Chondrocyte (in vitro differentiated cells): ENCODE data around the gene AMIGO2. TPM values are rescaled to one million over a fixed set of nuclear protein-coding genes. Genes with fewer than 3 reads are reported as not detected.
A peak's percentile ranks its signal among the peaks of the same experiment; 100 is the strongest.

ENCODE experiments used
- DNase-seq: peaks from one replicate; pipeline ENCODE4 v3.0.0; 2021; ENCODE audit warnings: mixed read lengths, low spot score
- H3K27ac Mint-ChIP-seq: one replicate; pipeline ENCODE4 v1.8.0; 2021; ENCODE audit warnings: mild to moderate bottlenecking, moderate library complexity, mixed read lengths; ENCODE audit not compliant: unreplicated experiment
- H3K27me3 Mint-ChIP-seq: 2 replicates; pipeline ENCODE4 v1.8.0; 2021; ENCODE audit warnings: low read depth, mixed read lengths
- H3K36me3 Mint-ChIP-seq: 2 replicates; pipeline ENCODE4 v1.8.0; 2021; ENCODE audit warnings: low read depth, mixed read lengths
- H3K4me1 Mint-ChIP-seq: 2 replicates; pipeline ENCODE4 v1.8.0; 2021; ENCODE audit warnings: low read depth, mild to moderate bottlenecking, mixed read lengths
- H3K4me3 Mint-ChIP-seq: one replicate; pipeline ENCODE4 v1.8.0; 2021; ENCODE audit warnings: mild to moderate bottlenecking, moderate library complexity, mixed read lengths; ENCODE audit not compliant: unreplicated experiment
- H3K9me3 Mint-ChIP-seq: 2 replicates; pipeline ENCODE4 v1.8.0; 2021; ENCODE audit warnings: low read depth, mixed read lengths
- total RNA-seq: library from RNA; stranded (reverse); gene quantifications from 3 replicates; pipeline ENCODE4 v1.2.1, GENCODE V29; 2021
- TF ChIP-seq, protein P1 (sequence below): fragments of 200-600 bp; sonication (generic); IDR thresholded peaks from 2 replicates; pipeline ENCODE4 v1.5.0; 2021; ENCODE audit warnings: antibody characterized with exemption, mild to moderate bottlenecking, moderate library complexity

AMIGO2 gene
- total RNA-seq, 1 donor from 2014 or later: 153 TPM

DNA sequence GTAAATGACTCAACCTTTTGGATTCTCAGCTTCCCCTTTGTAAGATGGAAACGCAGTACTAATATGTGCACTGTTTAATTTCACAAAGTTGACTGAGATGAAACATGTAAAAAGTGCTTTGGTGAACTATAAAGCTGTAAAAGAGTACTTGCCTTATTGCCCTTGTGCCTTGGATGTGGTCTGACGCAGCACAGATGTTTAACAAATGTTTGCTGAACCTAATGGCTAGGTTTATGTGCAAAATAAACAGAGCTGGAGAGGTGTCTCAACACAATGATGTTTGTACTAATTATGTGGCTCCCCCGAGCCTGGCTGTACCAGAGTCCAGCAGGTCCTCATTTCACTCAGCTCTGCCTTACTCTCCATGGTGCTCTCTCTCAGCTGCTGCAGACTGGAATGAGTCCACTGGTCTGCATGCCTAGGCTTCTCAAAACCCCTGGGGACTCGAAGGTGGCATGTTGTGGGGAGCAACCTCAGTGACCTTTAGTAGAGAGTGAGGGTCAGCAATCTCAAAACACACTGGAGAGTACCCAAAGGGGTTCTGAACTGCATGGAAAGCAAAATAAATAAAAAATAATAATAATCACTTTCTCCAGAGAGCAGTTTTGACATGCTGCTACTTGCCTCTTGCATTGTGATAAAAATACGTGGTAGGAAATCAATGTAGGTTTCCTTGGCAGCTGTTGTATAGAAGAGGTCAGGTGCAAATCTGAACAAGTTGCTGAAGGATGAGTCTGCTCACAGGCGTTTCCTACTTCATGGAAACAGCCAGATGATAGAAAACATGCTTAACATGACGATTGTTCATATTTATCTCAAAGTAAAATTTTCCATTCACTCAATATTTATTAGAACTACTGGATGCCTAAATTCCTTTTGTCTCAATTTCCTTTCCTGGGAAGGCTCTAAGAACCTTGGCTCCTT, 8.5 kb upstream of the AMIGO2 start:
- peaks cover 7% of the 10 kb centered on the region for H3K9me3 Mint-ChIP-seq
- H3K27ac Mint-ChIP-seq: peak overlapping the region; percentile 80
- peaks cover 71% of the 10 kb centered on the region for H3K4me1 Mint-ChIP-seq
- no peaks in the 10 kb centered on the region for H3K36me3 Mint-ChIP-seq
- no peak for DNase-seq
- no peaks in the 10 kb centered on the region for H3K27me3 Mint-ChIP-seq
- no peak overlapping the region for H3K4me3 Mint-ChIP-seq
- TF ChIP-seq, protein P1, sequence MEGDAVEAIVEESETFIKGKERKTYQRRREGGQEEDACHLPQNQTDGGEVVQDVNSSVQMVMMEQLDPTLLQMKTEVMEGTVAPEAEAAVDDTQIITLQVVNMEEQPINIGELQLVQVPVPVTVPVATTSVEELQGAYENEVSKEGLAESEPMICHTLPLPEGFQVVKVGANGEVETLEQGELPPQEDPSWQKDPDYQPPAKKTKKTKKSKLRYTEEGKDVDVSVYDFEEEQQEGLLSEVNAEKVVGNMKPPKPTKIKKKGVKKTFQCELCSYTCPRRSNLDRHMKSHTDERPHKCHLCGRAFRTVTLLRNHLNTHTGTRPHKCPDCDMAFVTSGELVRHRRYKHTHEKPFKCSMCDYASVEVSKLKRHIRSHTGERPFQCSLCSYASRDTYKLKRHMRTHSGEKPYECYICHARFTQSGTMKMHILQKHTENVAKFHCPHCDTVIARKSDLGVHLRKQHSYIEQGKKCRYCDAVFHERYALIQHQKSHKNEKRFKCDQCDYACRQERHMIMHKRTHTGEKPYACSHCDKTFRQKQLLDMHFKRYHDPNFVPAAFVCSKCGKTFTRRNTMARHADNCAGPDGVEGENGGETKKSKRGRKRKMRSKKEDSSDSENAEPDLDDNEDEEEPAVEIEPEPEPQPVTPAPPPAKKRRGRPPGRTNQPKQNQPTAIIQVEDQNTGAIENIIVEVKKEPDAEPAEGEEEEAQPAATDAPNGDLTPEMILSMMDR: no peak

GRCh38 chr12:47087088-47087688, 7.4 kb upstream of the AMIGO2 start:
- H3K27ac Mint-ChIP-seq: peak overlapping the region; percentile 82
- peaks cover 7% of the 10 kb centered on the region for H3K9me3 Mint-ChIP-seq
- TF ChIP-seq, protein P1: no peak
- no peak for DNase-seq
- peaks cover 81% of the 10 kb centered on the region for H3K4me1 Mint-ChIP-seq
- H3K27me3 Mint-ChIP-seq: no peaks in the 10 kb centered on the region
- H3K36me3 Mint-ChIP-seq: no peaks in the 10 kb centered on the region
- H3K4me3 Mint-ChIP-seq: no peak overlapping the region

DNA sequence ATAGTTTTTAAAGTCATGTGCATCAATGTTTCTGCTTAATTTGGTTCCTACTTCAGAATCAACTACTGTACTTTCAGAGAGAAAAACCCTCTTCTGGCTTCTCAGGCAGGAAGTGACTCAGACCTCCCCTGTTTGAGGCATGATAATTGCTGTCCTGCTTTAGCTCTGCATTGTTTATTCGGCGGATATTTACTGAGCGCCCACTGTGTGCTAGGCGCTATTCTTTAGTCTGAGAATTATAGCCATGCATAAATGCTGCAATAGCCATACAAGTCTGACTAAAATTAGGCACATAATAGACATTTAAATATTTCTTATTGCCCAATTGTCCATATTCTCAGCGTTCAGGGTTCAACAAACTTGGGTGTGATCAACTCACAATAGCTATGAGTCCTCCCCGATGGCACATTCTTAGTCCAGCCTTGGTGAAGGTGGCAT, 6.1 kb upstream of the AMIGO2 start:
- Mint-ChIP-seq H3K27me3 (no peaks in the 10 kb centered on the region), H3K4me3 (no peak overlapping the region), H3K9me3 (peaks cover 3% of the 10 kb centered on the region), H3K36me3 (no peaks in the 10 kb centered on the region), H3K4me1 (peaks cover 94% of the 10 kb centered on the region), H3K27ac (peak overlapping the region; percentile 82)
- TF ChIP-seq, protein P1: no peak
- DNase-seq: no peak

GRCh38 chr12:47084172-47084571, 4.4 kb upstream of the AMIGO2 start:
- Mint-ChIP-seq H3K27me3 (no peaks in the 10 kb centered on the region), H3K9me3 (no peaks in the 10 kb centered on the region), H3K27ac (peak overlapping the region; percentile 82), H3K4me1 (peaks cover 91% of the 10 kb centered on the region), H3K4me3 (no peak overlapping the region), H3K36me3 (no peaks in the 10 kb centered on the region)
- DNase-seq: no peak
- TF ChIP-seq, protein P1: no peak

DNA sequence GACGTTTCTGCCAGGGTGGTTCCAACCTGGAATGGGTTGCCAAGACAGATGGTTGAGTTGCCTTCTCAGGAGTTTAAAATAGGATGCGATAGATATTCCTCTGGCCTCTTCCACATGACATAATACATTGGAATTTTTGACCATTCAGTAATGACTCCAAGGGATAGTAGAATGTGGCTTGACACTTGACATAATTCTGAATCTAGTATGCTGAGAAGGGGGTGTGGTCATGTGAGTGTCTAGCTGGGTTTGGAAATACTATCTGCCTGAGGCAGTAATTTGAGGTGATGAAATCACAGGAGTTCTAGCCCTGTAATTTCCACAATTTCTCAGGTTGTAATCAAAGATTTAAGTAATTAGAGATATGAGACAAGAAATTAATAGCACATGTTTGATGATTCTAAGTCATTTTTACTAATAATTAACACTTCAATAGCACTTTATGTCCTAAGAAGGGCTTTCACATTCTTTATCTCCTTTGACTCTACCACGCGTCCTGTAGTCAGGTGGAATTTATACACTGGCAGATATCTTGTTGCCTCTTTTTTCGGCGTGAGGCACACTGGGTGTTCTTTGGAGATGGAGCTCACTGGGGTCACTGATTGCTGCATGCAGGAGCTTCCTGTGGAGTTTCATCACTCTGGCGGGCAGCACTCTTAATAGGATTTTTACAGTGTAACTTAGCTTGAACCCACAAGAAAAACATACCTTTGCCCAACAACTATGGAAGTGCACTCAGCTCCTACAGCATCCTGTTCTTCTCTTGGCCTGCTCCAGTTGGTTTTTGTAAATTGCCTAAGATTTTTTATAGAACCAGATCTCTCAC, 3.2 kb upstream of the AMIGO2 start:
- Mint-ChIP-seq H3K4me3 (no peak overlapping the region), H3K9me3 (no peaks in the 10 kb centered on the region), H3K27ac (peak overlapping the region; percentile 99), H3K27me3 (no peaks in the 10 kb centered on the region), H3K36me3 (no peaks in the 10 kb centered on the region), H3K4me1 (peaks cover 90% of the 10 kb centered on the region)
- TF ChIP-seq, protein P1: no peak
- no peak for DNase-seq
